ENCODE results near the gene LDLRAD4. TPM values are rescaled to one million over a fixed set of nuclear protein-coding genes. Genes with fewer than 3 reads are reported as not detected.

LDLRAD4 gene
- total and polyA plus RNA-seq, 2 experiments from 2014 or later: 0.73 to 1.9 TPM

- Mint-ChIP-seq H3K27me3 (ENCODE audit: insufficient read depth, low read depth, poor library complexity) (peaks cover 10% of the 10 kb centered on the region), H3K27ac (no peak overlapping the region), H3K4me1 (peaks cover 5% of the 10 kb centered on the region), H3K9me3 (no peaks in the 10 kb centered on the region), H3K4me3 (no peak overlapping the region), H3K36me3 (ENCODE audit: low read depth) (no peaks in the 10 kb centered on the region)
- H3K9me2 ChIP-seq (ENCODE audit: insufficient read depth): no peaks in the 10 kb centered on the region
- no peak for ATAC-seq
- H3K27ac ChIP-seq (ENCODE audit: low read depth): no peak overlapping the region
- no peaks in the 10 kb centered on the region for H4K20me1 ChIP-seq (replicated peaks; ENCODE audit: insufficient read depth)
- no peaks in the 10 kb centered on the region for H3K36me3 ChIP-seq (ENCODE audit: insufficient read depth)
- no peak overlapping the region for H2AFZ ChIP-seq
- TF ChIP-seq STAT1 (IDR thresholded peaks at IDR 0.05; ENCODE audit: unreplicated experiment): no peak
- TF ChIP-seq ZNF462 (CRISPR knock-in tag; IDR thresholded peaks at IDR 0.05): no peak
- TF ChIP-seq POLR2AphosphoS5 (IDR thresholded peaks at IDR 0.05; ENCODE audit: low read depth): no peak
- no peak for TF ChIP-seq ETS1 (IDR thresholded peaks at IDR 0.05)
- no peak for TF ChIP-seq EZH2 (IDR thresholded peaks at IDR 0.05; ENCODE audit: low read depth, unreplicated experiment)
- TF ChIP-seq ZNF114 (CRISPR knock-in tag; IDR thresholded peaks at IDR 0.05): no peak
- TF ChIP-seq JUNB (IDR thresholded peaks at IDR 0.05; ENCODE audit: unreplicated experiment): no peak
- TF ChIP-seq NANOG (IDR thresholded peaks at IDR 0.05; ENCODE audit: borderline replicate concordance): no peak
- no peak for TF ChIP-seq ZNF331 (CRISPR knock-in tag; IDR thresholded peaks at IDR 0.05; ENCODE audit: low read depth)
- TF ChIP-seq EZH2phosphoT487 (IDR thresholded peaks at IDR 0.05; ENCODE audit: unreplicated experiment): no peak
- no peak for TF ChIP-seq CREB1 (CRISPR knock-in tag; IDR thresholded peaks at IDR 0.05; ENCODE audit: low read depth)
- TF ChIP-seq REST (IDR thresholded peaks at IDR 0.05; ENCODE audit: unreplicated experiment): no peak
- no peak for TF ChIP-seq CTCF (conservative IDR thresholded peaks at IDR 0.05; ENCODE audit: low read depth in 2 of 2)
- H3K4me3 ChIP-seq: no peak overlapping the region
- no peak for DNase-seq (ENCODE audit: low spot score)
- no peak overlapping the region for H3K4me2 ChIP-seq
- H3K79me2 ChIP-seq (replicated peaks; ENCODE audit: insufficient read depth): no peaks in the 10 kb centered on the region
- H3K4me1 ChIP-seq (ENCODE audit: insufficient read depth): no peaks in the 10 kb centered on the region
- no peaks in the 10 kb centered on the region for H3K27me3 ChIP-seq (ENCODE audit: insufficient read depth)
- H3F3A ChIP-seq (replicated peaks; ENCODE audit: low read depth): no peaks in the 10 kb centered on the region
These were observed 21.6 kb downstream of the LDLRAD4 start for GRCh38 chr18:13240060-13240725.

Data from GM23338 (cell line).